Measurements from ENCODE around the gene KRT74.

KRT74 gene

DNA sequence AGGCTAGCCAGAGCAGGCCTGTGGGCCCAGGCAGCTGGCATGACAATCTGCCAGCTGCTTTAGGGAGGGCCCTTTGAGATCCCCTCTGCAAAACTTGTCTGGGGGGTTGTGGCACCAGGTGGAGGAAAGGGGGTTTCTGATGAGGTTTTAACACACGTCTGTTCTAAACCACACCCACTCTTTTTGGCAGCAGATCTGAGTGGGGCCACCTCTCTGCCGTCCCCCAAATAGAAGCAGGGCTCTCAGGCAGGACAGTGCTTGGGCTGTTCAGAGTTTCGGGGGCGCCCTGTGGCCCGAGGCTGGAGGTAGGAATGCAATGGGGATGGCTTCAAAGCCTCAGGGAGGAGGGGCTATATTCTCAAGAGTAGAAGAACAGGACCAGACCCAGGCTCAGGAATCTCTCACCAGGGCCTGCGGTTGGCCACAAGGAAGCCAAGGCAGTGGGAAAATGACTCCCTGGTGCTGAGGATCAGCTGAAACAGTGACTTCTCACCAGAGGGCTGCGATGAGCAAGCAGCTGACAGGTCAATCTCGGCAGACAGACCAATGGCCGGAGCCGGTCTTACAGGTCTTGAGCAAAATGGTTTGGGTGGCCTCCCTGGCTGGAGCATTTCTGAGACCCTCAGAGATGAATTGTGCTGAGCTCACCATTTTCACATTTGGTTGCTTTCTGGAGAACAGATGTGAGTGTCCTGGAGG is 51.9 kb downstream of the KRT74 start:
- 85% methylated on average over 10 of the region's 10 CpGs for WGBS (ENCODE audit: insufficient coverage)
- Histone ChIP-seq H3K27ac (ENCODE audit: insufficient read depth in 1 of 2, low read depth in 1 of 2, low read length in 2 of 2, poor library complexity in 1 of 2, severe bottlenecking in 2 of 2) (no peak overlapping the region), H3K4me1 (ENCODE audit: control extremely low read depth in 1 of 4, control insufficient read depth in 4 of 4, insufficient read depth in 4 of 4, low read length in 3 of 4) (no peaks in the 10 kb centered on the region), H3K9me3 (ENCODE audit: control extremely low read depth in 1 of 5, control insufficient read depth in 4 of 5, insufficient read depth in 2 of 5, low read depth in 1 of 5, low read length in 4 of 5) (no peaks in the 10 kb centered on the region), H3K27me3 (replicated peaks in 2 of 5; ENCODE audit: control insufficient read depth in 4 of 5, insufficient read depth in 5 of 5, low read length in 4 of 5) (peaks cover 0 to 15% (median 6%) of the 10 kb centered on the region in 5 experiments), H3K4me3 (ENCODE audit: control insufficient read depth in 1 of 7, extremely low read depth in 1 of 7, insufficient read depth in 4 of 7, low read depth in 2 of 7, low read length in 6 of 7) (no peak overlapping the region), H3K36me3 (ENCODE audit: control insufficient read depth in 4 of 4, insufficient read depth in 4 of 4, low read length in 3 of 4) (no peaks in the 10 kb centered on the region)
- CTCF ChIA-PET = interaction anchor here (0.6 to 1.6 kb wide), 3 partner anchors 15 to 131 kb away, joined by 3 to 4 read pairs (median 4); no protein-coding TSS in a partner anchor
- POLR2A ChIA-PET = no interaction called here
- DNase-seq = no peak

DNA sequence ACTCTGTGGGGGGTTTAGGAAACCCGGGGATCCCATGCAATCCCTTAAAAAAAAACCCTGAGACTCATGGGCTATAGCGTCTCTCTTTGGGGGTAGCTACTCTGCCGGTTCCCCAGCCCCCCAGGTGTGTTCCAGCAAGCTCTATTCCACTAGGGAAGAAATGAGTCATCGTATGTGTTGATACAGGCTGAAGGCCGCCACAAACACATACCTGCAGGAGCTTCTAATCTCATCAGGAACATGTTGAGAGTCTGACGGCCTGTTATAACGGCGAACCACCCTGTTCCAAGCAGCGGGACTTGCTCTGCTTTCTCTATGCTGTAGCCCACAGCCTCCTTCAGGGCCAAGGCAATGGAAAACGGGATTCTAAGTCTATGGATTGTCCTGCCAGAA is 52.5 kb downstream of the KRT74 start:
- no peak overlapping the region for H3K27ac ChIP-seq (ENCODE audit: insufficient read depth in 1 of 2, low read depth in 1 of 2, low read length in 2 of 2, poor library complexity in 1 of 2, severe bottlenecking in 2 of 2)
- H3K9me3 ChIP-seq (ENCODE audit: control extremely low read depth in 1 of 5, control insufficient read depth in 4 of 5, insufficient read depth in 2 of 5, low read depth in 1 of 5, low read length in 4 of 5) = no peaks in the 10 kb centered on the region
- WGBS (ENCODE audit: insufficient coverage) = 92% methylated on average over 9 of the region's 10 CpGs
- no peak for DNase-seq
- H3K36me3 ChIP-seq (ENCODE audit: control insufficient read depth in 4 of 4, insufficient read depth in 4 of 4, low read length in 3 of 4) = no peaks in the 10 kb centered on the region
- H3K27me3 ChIP-seq (replicated peaks in 2 of 5; ENCODE audit: control insufficient read depth in 4 of 5, insufficient read depth in 5 of 5, low read length in 4 of 5) = peaks cover 0 to 18% (median 4%) of the 10 kb centered on the region in 5 experiments
- no peak overlapping the region for H3K4me3 ChIP-seq (ENCODE audit: control insufficient read depth in 1 of 7, extremely low read depth in 1 of 7, insufficient read depth in 4 of 7, low read depth in 2 of 7, low read length in 6 of 7)
- H3K4me1 ChIP-seq (ENCODE audit: control extremely low read depth in 1 of 4, control insufficient read depth in 4 of 4, insufficient read depth in 4 of 4, low read length in 3 of 4) = no peaks in the 10 kb centered on the region
- POLR2A ChIA-PET = no interaction called here
- CTCF ChIA-PET = interaction anchor here (0.6 to 1.6 kb wide), 3 partner anchors 14 to 130 kb away, joined by 4 read pairs; no protein-coding TSS in a partner anchor

DNA sequence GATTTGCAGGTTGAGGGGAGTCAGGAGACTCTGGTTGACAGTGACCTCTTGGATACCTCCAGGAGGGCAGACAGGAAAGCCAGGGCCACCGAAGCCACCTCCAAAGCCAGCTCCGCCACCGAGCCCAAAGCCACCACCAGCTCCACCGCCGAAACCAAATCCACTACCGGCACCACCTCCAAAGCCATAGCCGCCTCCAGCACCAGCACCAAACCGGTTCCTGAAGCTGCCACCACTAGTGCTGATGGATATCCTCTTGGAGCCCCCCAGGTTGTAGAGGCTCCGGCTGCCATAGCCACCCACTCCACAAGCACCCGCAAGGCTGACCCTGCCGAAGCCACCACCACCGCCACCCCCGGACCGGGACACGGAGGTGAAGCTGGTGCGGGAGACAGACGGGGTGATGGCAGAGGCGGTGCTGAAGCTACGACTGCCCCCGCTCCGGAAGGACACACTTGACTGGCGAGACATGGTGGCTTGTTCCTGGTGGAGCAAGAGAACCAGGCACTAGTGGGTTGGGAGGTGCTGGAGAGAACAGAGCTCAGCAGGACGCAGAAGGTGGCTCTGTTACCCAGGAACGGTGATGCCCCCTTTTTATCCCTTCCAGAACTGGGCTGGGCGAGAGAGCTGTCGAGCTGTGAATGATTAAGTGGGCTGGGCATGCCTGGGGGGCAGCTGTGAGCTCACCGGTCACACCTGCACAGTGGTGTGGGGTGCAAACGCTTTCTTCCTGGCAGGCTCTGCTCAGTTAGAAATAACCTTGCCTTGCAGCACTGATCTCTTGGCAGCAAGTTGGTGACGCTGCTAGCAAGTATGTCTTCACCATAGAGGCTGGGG is 53.6 kb downstream of the KRT74 start, which contains the start of gene KRT5:
TSS of gene KRT5 (minus strand) at position 569 of the 837 bp plus-strand sequence. CDS start at position 471, 98 bp downstream.
- H3K27me3 ChIP-seq (replicated peaks in 2 of 5; ENCODE audit: control insufficient read depth in 4 of 5, insufficient read depth in 5 of 5, low read length in 4 of 5) = peaks cover 0 to 18% (median 6%) of the 10 kb centered on the region in 5 experiments
- H3K36me3 ChIP-seq (ENCODE audit: control insufficient read depth in 4 of 4, insufficient read depth in 4 of 4, low read length in 3 of 4) = no peaks in the 10 kb centered on the region
- ChIA-PET POLR2A (no interaction called here), CTCF (no interaction called here)
- no peak within 1 kb of the TSS for H3K4me3 ChIP-seq (ENCODE audit: control insufficient read depth in 1 of 7, extremely low read depth in 1 of 7, insufficient read depth in 4 of 7, low read depth in 2 of 7, low read length in 6 of 7)
- no peak within 1 kb of the TSS for H3K27ac ChIP-seq (ENCODE audit: insufficient read depth in 1 of 2, low read depth in 1 of 2, low read length in 2 of 2, poor library complexity in 1 of 2, severe bottlenecking in 2 of 2)
- no peaks in the 10 kb centered on the region for H3K9me3 ChIP-seq (ENCODE audit: control extremely low read depth in 1 of 5, control insufficient read depth in 4 of 5, insufficient read depth in 2 of 5, low read depth in 1 of 5, low read length in 4 of 5)
- no peak for DNase-seq
- no peaks in the 10 kb centered on the region for H3K4me1 ChIP-seq (ENCODE audit: control extremely low read depth in 1 of 4, control insufficient read depth in 4 of 4, insufficient read depth in 4 of 4, low read length in 3 of 4)
- 94% methylated on average over 29 of the region's 29 CpGs for WGBS (ENCODE audit: insufficient coverage)

DNA sequence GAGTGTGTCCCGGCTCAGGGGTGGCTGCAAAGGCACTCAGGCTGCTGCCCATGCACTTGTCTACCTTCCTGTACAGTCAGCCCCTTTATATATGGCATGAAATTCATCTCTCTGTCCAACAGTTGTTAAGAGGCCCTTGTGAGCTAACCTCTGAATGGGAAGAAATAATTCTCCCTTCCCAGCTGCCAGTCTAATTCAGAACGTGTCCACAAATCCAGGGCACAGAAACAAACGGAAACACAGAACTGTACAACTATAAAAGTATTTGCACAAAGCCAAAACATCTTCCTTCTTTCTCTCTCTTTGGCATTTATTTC is 54.3 kb downstream of the KRT74 start:
- DNase-seq = no peak
- Histone ChIP-seq H3K4me1 (ENCODE audit: control extremely low read depth in 1 of 4, control insufficient read depth in 4 of 4, insufficient read depth in 4 of 4, low read length in 3 of 4) (no peaks in the 10 kb centered on the region), H3K9me3 (ENCODE audit: control extremely low read depth in 1 of 5, control insufficient read depth in 4 of 5, insufficient read depth in 2 of 5, low read depth in 1 of 5, low read length in 4 of 5) (no peaks in the 10 kb centered on the region), H3K36me3 (ENCODE audit: control insufficient read depth in 4 of 4, insufficient read depth in 4 of 4, low read length in 3 of 4) (no peaks in the 10 kb centered on the region), H3K27me3 (replicated peaks in 2 of 5; ENCODE audit: control insufficient read depth in 4 of 5, insufficient read depth in 5 of 5, low read length in 4 of 5) (peaks cover 0 to 18% (median 7%) of the 10 kb centered on the region in 5 experiments), H3K4me3 (ENCODE audit: control insufficient read depth in 1 of 7, extremely low read depth in 1 of 7, insufficient read depth in 4 of 7, low read depth in 2 of 7, low read length in 6 of 7) (no peak overlapping the region), H3K27ac (ENCODE audit: insufficient read depth in 1 of 2, low read depth in 1 of 2, low read length in 2 of 2, poor library complexity in 1 of 2, severe bottlenecking in 2 of 2) (no peak overlapping the region)
- CTCF ChIA-PET = no interaction called here
- WGBS (ENCODE audit: insufficient coverage) = 97% methylated on average over 3 of the region's 3 CpGs
- POLR2A ChIA-PET = no interaction called here

DNA sequence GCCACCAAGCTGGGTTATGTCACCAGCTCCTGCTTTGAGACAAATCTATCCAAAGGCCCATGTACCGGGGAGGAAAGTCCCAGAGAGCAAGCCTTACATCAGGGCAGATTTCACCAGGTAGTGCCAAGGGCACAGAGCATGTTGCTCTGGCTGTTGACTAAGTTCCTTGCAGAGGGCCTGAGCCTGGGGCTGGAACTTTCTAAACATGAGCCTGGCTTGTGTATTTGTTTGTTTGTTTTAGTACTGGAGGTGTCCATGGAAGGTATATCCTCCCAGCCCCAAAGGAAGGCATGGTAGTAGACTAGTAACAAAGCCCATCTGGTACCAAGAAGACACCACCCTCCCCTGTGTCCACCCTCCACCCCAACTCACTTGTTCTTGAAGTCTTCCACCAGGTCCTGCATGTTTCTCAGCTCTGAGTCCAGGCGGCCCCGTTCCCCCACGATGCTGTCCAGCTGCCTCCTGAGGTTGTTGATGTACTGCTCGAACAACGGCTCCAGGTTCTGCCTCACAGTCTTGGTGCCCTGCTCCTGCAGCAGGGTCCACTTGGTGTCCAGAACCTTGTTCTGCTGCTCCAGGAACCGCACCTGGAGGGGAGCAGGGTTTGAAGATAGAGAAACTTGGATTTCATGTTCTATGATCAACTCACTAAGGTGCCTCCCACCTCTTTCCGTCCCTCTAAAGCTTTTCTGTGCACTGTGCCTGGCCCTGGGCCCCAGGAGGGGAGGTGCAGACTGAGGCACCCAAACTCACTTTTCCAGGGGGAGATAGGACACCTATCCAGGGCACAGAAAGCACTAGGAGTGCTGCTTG is 54.9 kb downstream of the KRT74 start:
- Histone ChIP-seq H3K36me3 (ENCODE audit: control insufficient read depth in 4 of 4, insufficient read depth in 4 of 4, low read length in 3 of 4) (no peaks in the 10 kb centered on the region), H3K4me1 (ENCODE audit: control extremely low read depth in 1 of 4, control insufficient read depth in 4 of 4, insufficient read depth in 4 of 4, low read length in 3 of 4) (no peaks in the 10 kb centered on the region), H3K4me3 (ENCODE audit: control insufficient read depth in 1 of 7, extremely low read depth in 1 of 7, insufficient read depth in 4 of 7, low read depth in 2 of 7, low read length in 6 of 7) (no peak overlapping the region), H3K27ac (ENCODE audit: insufficient read depth in 1 of 2, low read depth in 1 of 2, low read length in 2 of 2, poor library complexity in 1 of 2, severe bottlenecking in 2 of 2) (no peak overlapping the region), H3K27me3 (replicated peaks in 2 of 5; ENCODE audit: control insufficient read depth in 4 of 5, insufficient read depth in 5 of 5, low read length in 4 of 5) (peaks cover 0 to 18% (median 7%) of the 10 kb centered on the region in 5 experiments), H3K9me3 (ENCODE audit: control extremely low read depth in 1 of 5, control insufficient read depth in 4 of 5, insufficient read depth in 2 of 5, low read depth in 1 of 5, low read length in 4 of 5) (no peaks in the 10 kb centered on the region)
- no peak for DNase-seq
- ChIA-PET POLR2A (no interaction called here), CTCF (interaction anchor here (1.1 kb wide), 1 partner anchor 123 kb away, joined by 3 read pairs; no protein-coding TSS in a partner anchor)
- WGBS (ENCODE audit: insufficient coverage) = 100% methylated on average over 6 of the region's 8 CpGs

DNA sequence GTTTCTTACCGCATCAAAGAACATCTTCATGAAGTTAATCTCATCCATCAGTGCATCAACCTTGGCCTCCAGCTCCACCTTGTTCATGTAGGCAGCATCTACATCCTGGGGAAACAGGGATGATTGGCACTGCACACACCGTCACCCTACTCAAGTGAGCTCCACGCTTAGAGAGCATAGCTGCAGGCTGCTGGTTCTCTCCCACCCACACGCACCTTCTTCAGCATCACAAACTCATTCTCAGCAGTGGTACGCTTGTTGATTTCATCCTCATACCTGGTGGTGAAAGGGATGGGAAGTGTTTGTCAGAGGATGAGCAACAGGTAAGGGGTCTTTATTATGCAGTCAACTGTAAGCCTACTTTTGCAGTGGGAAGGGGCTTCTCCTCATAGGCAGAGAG is 55.8 kb downstream of the KRT74 start:
- no peak for DNase-seq
- POLR2A ChIA-PET = no interaction called here
- no peak overlapping the region for H3K27ac ChIP-seq (ENCODE audit: insufficient read depth in 1 of 2, low read depth in 1 of 2, low read length in 2 of 2, poor library complexity in 1 of 2, severe bottlenecking in 2 of 2)
- H3K4me3 ChIP-seq (ENCODE audit: control insufficient read depth in 1 of 7, extremely low read depth in 1 of 7, insufficient read depth in 4 of 7, low read depth in 2 of 7, low read length in 6 of 7) = no peak overlapping the region
- 82% methylated on average over 2 of the region's 5 CpGs for WGBS (ENCODE audit: insufficient coverage)
- H3K4me1 ChIP-seq (ENCODE audit: control extremely low read depth in 1 of 4, control insufficient read depth in 4 of 4, insufficient read depth in 4 of 4, low read length in 3 of 4) = no peaks in the 10 kb centered on the region
- CTCF ChIA-PET = interaction anchor here (1.1 kb wide), 1 partner anchor 122 kb away, joined by 3 read pairs; no protein-coding TSS in a partner anchor
- no peaks in the 10 kb centered on the region for H3K9me3 ChIP-seq (ENCODE audit: control extremely low read depth in 1 of 5, control insufficient read depth in 4 of 5, insufficient read depth in 2 of 5, low read depth in 1 of 5, low read length in 4 of 5)
- peaks cover 0 to 16% (median 6%) of the 10 kb centered on the region in 5 experiments for H3K27me3 ChIP-seq (replicated peaks in 2 of 5; ENCODE audit: control insufficient read depth in 4 of 5, insufficient read depth in 5 of 5, low read length in 4 of 5)
- no peaks in the 10 kb centered on the region for H3K36me3 ChIP-seq (ENCODE audit: control insufficient read depth in 4 of 4, insufficient read depth in 4 of 4, low read length in 3 of 4)
